ENCODE measurements around the gene MLLT3.

MLLT3 gene

DNA sequence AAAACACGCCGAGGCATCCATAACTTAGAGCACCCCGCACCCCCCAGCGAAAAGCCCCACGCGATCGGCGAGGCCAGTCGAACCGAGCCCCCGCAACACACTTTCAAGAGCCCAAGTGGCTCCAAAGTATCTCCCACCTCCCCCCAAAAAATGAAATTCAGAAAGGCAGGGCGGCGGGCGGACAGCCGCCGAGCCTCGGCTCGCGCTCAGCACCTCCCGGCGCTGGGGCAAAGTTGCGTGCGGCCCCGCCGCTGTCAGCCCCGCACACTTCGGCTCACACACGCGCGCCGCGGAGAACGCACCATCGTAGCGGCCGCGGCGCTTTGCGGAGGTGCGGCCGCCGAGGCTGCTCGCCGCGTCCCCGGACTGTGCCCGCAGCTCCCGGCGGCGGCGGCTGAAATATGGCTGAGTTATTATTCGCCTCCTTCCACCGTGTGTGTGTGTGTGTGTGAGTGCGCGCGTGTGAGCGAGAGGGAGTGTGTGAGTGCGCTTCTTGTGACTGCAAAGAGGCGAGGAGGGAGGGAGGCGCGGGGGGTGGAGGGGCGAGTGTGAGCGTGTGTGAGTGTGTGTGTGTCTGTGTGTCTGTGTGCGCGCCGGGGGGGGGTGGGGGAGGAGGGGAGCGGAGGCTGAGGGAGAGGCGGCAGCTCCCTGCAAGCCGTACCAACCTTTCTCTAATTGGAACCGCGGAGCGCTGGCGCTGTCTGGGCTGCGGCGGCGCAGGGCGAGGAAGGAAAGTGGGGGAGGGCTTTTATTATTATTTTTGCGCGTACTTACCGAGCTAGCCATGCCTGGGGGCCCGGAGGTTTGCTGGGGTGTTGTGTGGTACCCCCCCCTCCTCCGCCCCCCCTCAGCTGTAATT is 599 bp downstream of the MLLT3 start:
- DNase-seq (ENCODE audit: low read depth), result no peak
- peak overlapping the region; percentile 99 for H3K4me3 ChIP-seq (ENCODE audit: control insufficient read depth, low read depth, low read length)
- TF ChIP-seq, protein P1, sequence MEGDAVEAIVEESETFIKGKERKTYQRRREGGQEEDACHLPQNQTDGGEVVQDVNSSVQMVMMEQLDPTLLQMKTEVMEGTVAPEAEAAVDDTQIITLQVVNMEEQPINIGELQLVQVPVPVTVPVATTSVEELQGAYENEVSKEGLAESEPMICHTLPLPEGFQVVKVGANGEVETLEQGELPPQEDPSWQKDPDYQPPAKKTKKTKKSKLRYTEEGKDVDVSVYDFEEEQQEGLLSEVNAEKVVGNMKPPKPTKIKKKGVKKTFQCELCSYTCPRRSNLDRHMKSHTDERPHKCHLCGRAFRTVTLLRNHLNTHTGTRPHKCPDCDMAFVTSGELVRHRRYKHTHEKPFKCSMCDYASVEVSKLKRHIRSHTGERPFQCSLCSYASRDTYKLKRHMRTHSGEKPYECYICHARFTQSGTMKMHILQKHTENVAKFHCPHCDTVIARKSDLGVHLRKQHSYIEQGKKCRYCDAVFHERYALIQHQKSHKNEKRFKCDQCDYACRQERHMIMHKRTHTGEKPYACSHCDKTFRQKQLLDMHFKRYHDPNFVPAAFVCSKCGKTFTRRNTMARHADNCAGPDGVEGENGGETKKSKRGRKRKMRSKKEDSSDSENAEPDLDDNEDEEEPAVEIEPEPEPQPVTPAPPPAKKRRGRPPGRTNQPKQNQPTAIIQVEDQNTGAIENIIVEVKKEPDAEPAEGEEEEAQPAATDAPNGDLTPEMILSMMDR (IDR thresholded peaks at IDR 0.05; ENCODE audit: control insufficient read depth, insufficient read depth, low read depth, low read length, missing control alignments), result no peak

DNA sequence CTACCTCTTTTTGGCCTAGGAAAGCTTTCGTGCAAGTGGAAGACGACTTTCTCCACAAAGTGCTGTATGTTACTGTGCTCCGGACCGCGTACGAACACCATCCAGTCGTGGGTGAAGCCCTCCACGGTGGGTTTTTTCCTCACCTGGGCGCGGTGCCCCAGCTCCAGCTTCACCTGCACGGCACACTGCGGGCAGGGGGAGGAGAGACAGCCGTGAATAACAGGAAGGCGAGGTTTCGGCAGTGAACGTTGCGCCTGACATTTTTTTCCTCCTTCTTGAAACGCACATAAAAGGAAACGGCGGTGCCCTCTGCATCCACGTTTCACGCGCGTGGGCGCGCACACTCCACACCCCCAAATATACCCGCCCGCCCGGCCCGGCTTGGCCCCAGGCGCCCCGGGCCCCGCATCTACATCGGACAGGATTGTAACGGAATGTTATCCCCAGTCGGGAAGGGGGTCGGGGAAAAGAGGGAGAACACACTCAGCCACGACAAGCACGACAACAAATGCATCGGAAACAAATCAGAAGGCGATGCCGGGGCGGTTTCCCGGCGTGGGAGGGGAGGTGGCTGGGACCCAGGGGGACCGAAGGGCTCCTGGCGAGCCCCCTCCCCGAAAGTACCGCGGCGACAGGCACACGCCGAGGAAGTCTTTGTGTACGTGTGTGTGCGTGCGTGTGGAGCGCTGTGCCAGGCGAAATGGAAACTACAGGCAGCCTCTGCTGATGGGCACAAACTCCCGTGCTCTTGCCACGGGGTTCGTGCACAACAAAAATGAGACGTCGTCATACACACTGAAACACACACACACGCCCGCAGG is 1.4 kb downstream of the MLLT3 start:
- no peak for DNase-seq (ENCODE audit: low read depth)
- TF ChIP-seq, protein P1 (IDR thresholded peaks at IDR 0.05; ENCODE audit: control insufficient read depth, insufficient read depth, low read depth, low read length, missing control alignments), result no peak

DNA sequence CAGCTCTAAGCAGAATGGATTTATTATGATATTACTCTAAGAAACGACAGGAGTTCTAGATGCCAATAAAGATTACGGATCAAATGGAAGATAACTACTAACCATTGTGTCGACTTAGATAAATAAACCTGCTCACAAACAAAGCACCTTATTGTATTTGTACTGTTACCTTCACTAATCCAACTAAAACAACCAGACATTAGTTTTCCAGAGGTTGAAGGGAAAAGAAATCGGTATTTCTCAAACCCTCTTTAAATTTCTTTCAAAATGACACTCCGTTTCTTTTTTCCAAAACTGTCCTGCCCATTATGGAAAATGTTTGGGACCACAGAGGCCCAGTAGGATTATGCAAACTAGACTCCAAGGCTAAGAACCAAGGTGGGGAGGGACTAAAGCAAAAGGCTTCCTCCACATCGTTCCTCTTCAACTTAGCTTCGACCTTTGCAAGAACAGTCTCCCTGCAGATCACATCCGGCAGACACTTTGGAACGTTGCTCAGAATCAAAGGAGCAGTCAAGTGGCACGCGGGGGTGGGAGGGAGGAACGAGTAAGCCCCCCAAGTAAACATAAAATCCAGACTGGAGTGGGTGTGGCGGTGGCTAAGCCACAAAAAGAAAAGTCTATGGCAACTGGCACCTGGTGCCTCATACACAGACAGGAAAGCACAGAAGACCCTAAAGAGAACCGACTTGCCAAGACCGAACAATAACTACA is 2.7 kb downstream of the MLLT3 start:
- TF ChIP-seq, protein P1 (IDR thresholded peaks at IDR 0.05; ENCODE audit: control insufficient read depth, insufficient read depth, low read depth, low read length, missing control alignments), result no peak
- DNase-seq (ENCODE audit: low read depth), result no peak
- peak overlapping the region; percentile 99 for H3K4me3 ChIP-seq (ENCODE audit: control insufficient read depth, low read depth, low read length)

More for the DNA sequence above, 1.4 kb downstream of the MLLT3 start:
- peak overlapping the region; percentile 99 for H3K4me3 ChIP-seq (ENCODE audit: control insufficient read depth, low read depth, low read length)

GRCh38 chr9:20618361-20618802 is 3.9 kb downstream of the MLLT3 start:
- TF ChIP-seq, protein P1 (IDR thresholded peaks at IDR 0.05; ENCODE audit: control insufficient read depth, insufficient read depth, low read depth, low read length, missing control alignments), result no peak
- no peak for DNase-seq (ENCODE audit: low read depth)
- H3K4me3 ChIP-seq (ENCODE audit: control insufficient read depth, low read depth, low read length), result no peak overlapping the region

DNA sequence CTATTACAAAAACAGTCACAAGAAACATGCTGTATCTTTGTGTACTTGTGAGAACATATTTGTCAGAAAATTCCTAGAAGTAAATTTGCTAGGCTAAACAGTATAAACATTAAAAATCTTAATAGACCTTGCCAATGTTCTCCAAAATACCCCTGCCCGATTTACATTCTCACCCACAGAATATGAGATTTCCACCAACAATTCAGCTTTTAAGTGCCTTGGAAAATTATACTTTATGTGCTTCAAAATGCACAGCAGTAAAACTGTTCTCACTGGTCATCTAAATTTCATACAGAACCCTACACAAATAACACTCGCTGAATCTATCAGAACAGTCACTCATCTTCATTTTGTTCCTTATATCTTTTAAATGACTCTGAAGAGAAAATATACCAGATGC is 5.5 kb downstream of the MLLT3 start:
- TF ChIP-seq, protein P1 (IDR thresholded peaks at IDR 0.05; ENCODE audit: control insufficient read depth, insufficient read depth, low read depth, low read length, missing control alignments), result no peak
- no peak for DNase-seq (ENCODE audit: low read depth)

DNA sequence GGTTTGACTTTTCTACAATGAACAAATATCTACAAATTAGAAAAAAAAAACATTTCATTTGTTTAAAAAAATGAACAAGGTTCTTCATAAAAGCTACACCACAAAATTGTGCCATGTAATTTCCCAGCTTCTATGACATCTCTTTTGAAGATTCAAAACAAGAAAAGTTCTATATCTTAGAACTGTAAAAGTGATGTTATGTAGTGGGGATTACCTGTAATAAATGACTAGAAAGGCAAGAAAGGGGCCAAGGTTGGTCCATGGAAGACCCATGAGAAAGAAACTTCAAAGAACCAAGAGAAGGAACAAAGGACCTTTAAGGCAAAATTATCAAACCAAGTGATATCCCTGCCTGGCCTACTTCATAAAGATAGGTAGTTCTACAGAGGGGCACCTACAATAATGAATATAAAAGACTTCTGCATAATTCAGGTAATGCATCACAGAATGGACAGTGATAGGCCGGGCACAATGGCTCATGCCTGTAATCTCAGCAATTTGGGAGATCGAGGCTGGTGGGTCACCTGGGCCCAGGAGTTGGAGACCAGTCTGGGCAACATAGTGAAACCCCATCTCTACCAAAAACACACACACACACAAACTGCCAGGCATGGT is 7.6 kb downstream of the MLLT3 start:
- TF ChIP-seq, protein P1 (IDR thresholded peaks at IDR 0.05; ENCODE audit: control insufficient read depth, insufficient read depth, low read depth, low read length, missing control alignments), result no peak
- no peak overlapping the region for H3K4me3 ChIP-seq (ENCODE audit: control insufficient read depth, low read depth, low read length)

More for the DNA sequence above, 5.5 kb downstream of the MLLT3 start:
- H3K4me3 ChIP-seq (ENCODE audit: control insufficient read depth, low read depth, low read length), result no peak overlapping the region

More for the DNA sequence above, 7.6 kb downstream of the MLLT3 start:
- no peak for DNase-seq (ENCODE audit: low read depth)
